H1 (cell line): ENCODE measurements around the gene DNAAF8. TPM values are rescaled to one million over a fixed set of nuclear protein-coding genes. Genes with fewer than 3 reads are reported as not detected.

Experiments used
- ATF2 ChIP-seq: IDR thresholded peaks from 2 replicates; pipeline ENCODE4 v1.6.1; 2012; ENCODE audit warnings: low read length, inconsistent platforms
- BCL11A ChIP-seq, 2 experiments: IDR thresholded peaks; one replicate each; pipeline ENCODE4 v1.6.1; 2011; ENCODE audit warnings: low read depth in 2 of 2, low read length in 2 of 2, mild to moderate bottlenecking in 2 of 2
- CHD7 ChIP-seq: fragments of 300-600 bp; sonication (generic); IDR thresholded peaks from 2 replicates; pipeline ENCODE4 v1.7.1; 2012; ENCODE audit warnings: low read length, moderate library complexity, mild to moderate bottlenecking, inconsistent platforms; ENCODE audit not compliant: insufficient replicate concordance
- CREB1 ChIP-seq: IDR thresholded peaks from 2 replicates; pipeline ENCODE4 v1.6.1; 2012; ENCODE audit warnings: inconsistent platforms
- EZH2 ChIP-seq: fragments of 200-600 bp; sonication (generic); IDR thresholded peaks from 2 replicates; pipeline ENCODE4 v1.7.1; 2012; ENCODE audit warnings: low read depth, mild to moderate bottlenecking, moderate library complexity, low read length, inconsistent platforms; ENCODE audit not compliant: severe bottlenecking
- KDM5A ChIP-seq: fragments of 200-600 bp; IDR thresholded peaks from 2 replicates; pipeline ENCODE4 v1.7.1; 2012; ENCODE audit warnings: mild to moderate bottlenecking, low read length, inconsistent platforms, mixed read lengths
- NRF1 ChIP-seq: IDR thresholded peaks from 2 replicates; pipeline ENCODE4 v1.6.1; 2011; ENCODE audit warnings: mild to moderate bottlenecking, low read depth, low read length, improper control_type of control experiment
- SP4 ChIP-seq: IDR thresholded peaks from 2 replicates; pipeline ENCODE4 v1.6.1; 2012; ENCODE audit warnings: low read length, inconsistent platforms
- TBP ChIP-seq: IDR thresholded peaks from 2 replicates; pipeline ENCODE4 v1.6.1; 2011; ENCODE audit warnings: low read depth, low read length, improper control_type of control experiment
- TEAD4 ChIP-seq: IDR thresholded peaks from 2 replicates; pipeline ENCODE4 v1.6.1; 2012; ENCODE audit warnings: low read depth, low read length, inconsistent platforms, mixed read lengths
- ZNF274 ChIP-seq: IDR thresholded peaks from 2 replicates; pipeline ENCODE4 v1.7.0; 2012; ENCODE audit warnings: low read length, borderline replicate concordance; ENCODE audit errors: extremely low read depth
- polyA plus RNA-seq, 7 experiments: library from polyadenylated mRNA; depleted of rRNA in 3 of 7; stranded (reverse) in 5 of 7; unstranded in 2 of 7; fragments of >200 nt in 5 of 7; fragments of 200-250 nt in 2 of 7; gene quantifications; 1 replicate in 5 of 7; 2 replicates in 1 of 7; 4 replicates in 1 of 7; pipeline versions ENCODE4 v1.2.1 to v1.2.3, GENCODE V29; 2011 to 2013; ENCODE audit warnings: missing spikeins in 2 of 7, mixed read lengths in 2 of 7
- total RNA-seq: library from RNA; stranded (reverse); fragmentation: NEBNext Ultra II Directional; extraction: Animal tissue kit (Norgen Biotek cat#: 25700); gene quantifications from 2 replicates; pipeline ENCODE4 v1.2.1, GENCODE V29; 2021

Gene DNAAF8
- total and polyA plus RNA-seq, 2 of the 8 experiments (the other 6 are each of a cell fraction or from before 2014, with no cell fraction given): 0.39 TPM; not detected in 1

GRCh38 chr16:4728676-4729075 lies 5.7 kb upstream of the DNAAF8 start (continued):
- TF ChIP-seq CHD7: no peak
- TF ChIP-seq TEAD4: no peak
- TF ChIP-seq SP4: no peak
- TF ChIP-seq ATF2: no peak
- TF ChIP-seq TBP: no peak
- TF ChIP-seq CREB1: no peak
- TF ChIP-seq BCL11A (IDR thresholded peaks at IDR 0.05; ENCODE audit: low read depth in 2 of 2, low read length in 2 of 2): no peak
- no peak for TF ChIP-seq EZH2
- TF ChIP-seq NRF1: no peak
- TF ChIP-seq ZNF274: no peak
- TF ChIP-seq KDM5A: no peak
